K562 (cell line): ENCODE results near the gene FADS1. TPM values are rescaled to one million over a fixed set of nuclear protein-coding genes. Genes with fewer than 3 reads are reported as not detected.

Experiments used
- ARID1B ChIP-seq: fragments of 450-650 bp; IDR thresholded peaks from 2 replicates; pipeline ENCODE4 v1.6.1; 2016; ENCODE audit warnings: antibody characterized with exemption, mild to moderate bottlenecking, inconsistent platforms
- ATF4 ChIP-seq: fragments of 450-650 bp; formaldehyde crosslinking; IDR thresholded peaks from 2 replicates; pipeline ENCODE4 v1.4.0; 2022; ENCODE audit warnings: mild to moderate bottlenecking, moderate library complexity
- CBX5 ChIP-seq: IDR thresholded peaks from 2 replicates; pipeline ENCODE4 v1.6.1; 2014; ENCODE audit warnings: low read depth, borderline replicate concordance
- CREM ChIP-seq: IDR thresholded peaks from 2 replicates; pipeline ENCODE4 v1.6.1; 2014; ENCODE audit warnings: antibody characterized with exemption, low read depth
- ETS1 ChIP-seq: conservative IDR thresholded peaks from 2 replicates; pipeline ENCODE4 v1.6.1; 2011; ENCODE audit warnings: low read depth, mild to moderate bottlenecking, low read length; ENCODE audit not compliant: control insufficient read depth
- FOS ChIP-seq: IDR thresholded peaks from 3 replicates; pipeline ENCODE4 v1.6.1; 2011; ENCODE audit not compliant: insufficient read length; ENCODE audit errors: extremely low read depth
- FOSL1 ChIP-seq: fragments of 200-800 bp; sonication (Bioruptor generic); conservative IDR thresholded peaks from 2 replicates; pipeline ENCODE4 v1.6.1; 2016; ENCODE audit warnings: missing genetic modification characterization, missing compliant biosample characterization
- JUN ChIP-seq, 2 experiments: sonication (generic) in 1 of 2; formaldehyde crosslinking in 1 of 2; IDR thresholded peaks; 2 replicates each; pipeline versions ENCODE4 v1.6.1 to v1.8.0; 2012 to 2022; ENCODE audit warnings: borderline replicate concordance in 2 of 2, mild to moderate bottlenecking in 2 of 2, improper control_type of control experiment in 1 of 2, low read depth in 1 of 2, low read length in 1 of 2, missing genetic modification reagents in 1 of 2
- NEUROD1 ChIP-seq: fragments of 150-350 bp; IDR thresholded peaks from 2 replicates; pipeline ENCODE4 v1.6.1; 2014; ENCODE audit warnings: borderline replicate concordance, low read length, low read depth; ENCODE audit not compliant: partially characterized antibody
- NR2C2 ChIP-seq, 2 experiments: fragments of 200-800 bp in 1 of 2; sonication (Bioruptor generic) in 1 of 2; sonication (generic) in 1 of 2; formaldehyde crosslinking in 1 of 2; IDR thresholded peaks; 2 replicates each; pipeline versions ENCODE4 v1.6.1 to v1.8.0; 2016 to 2022; ENCODE audit warnings: mild to moderate bottlenecking in 1 of 2, missing compliant biosample characterization in 1 of 2, missing genetic modification characterization in 1 of 2, missing genetic modification reagents in 1 of 2
- SMARCA4 ChIP-seq: fragments of 450-650 bp; IDR thresholded peaks from 2 replicates; pipeline ENCODE4 v1.6.1; 2016
- SMARCC2 ChIP-seq: fragments of 450-650 bp; IDR thresholded peaks from 2 replicates; pipeline ENCODE4 v1.6.1; 2017; ENCODE audit warnings: antibody characterized with exemption, moderate library complexity, mild to moderate bottlenecking, low read depth
- SMARCE1 ChIP-seq: fragments of 450-650 bp; IDR thresholded peaks from 2 replicates; pipeline ENCODE4 v1.7.1; 2016; ENCODE audit warnings: mild to moderate bottlenecking
- VEZF1 ChIP-seq: fragments of 200-800 bp; sonication (Bioruptor generic); IDR thresholded peaks from 2 replicates; pipeline ENCODE4 v1.6.1; 2017; ENCODE audit warnings: missing genetic modification characterization, missing compliant biosample characterization
- ZBTB34 ChIP-seq: fragments of 250-450 bp; sonication (Bioruptor Pico); IDR thresholded peaks from 2 replicates; pipeline ENCODE4 v1.8.0; 2021; ENCODE audit warnings: mild to moderate bottlenecking, moderate library complexity
- ZNF592 ChIP-seq: fragments of 450-650 bp; IDR thresholded peaks from 2 replicates; pipeline ENCODE4 v1.6.1; 2017; ENCODE audit warnings: antibody characterized with exemption, mild to moderate bottlenecking
- polyA plus RNA-seq, 8 experiments: library from polyadenylated mRNA; depleted of rRNA in 4 of 8; stranded (reverse) in 5 of 8; unstranded in 3 of 8; fragments of >200 nt; fragmentation: Nextera tagmentation in 2 of 8; fragmentation: Illumina TruSeq in 1 of 8; extraction: Ambion mirVana in 2 of 8; extraction: Trizol in 1 of 8; gene quantifications; 2 replicates each; pipeline versions ENCODE4 v1.2.1 to v1.2.3, GENCODE V29; 2011 to 2014; ENCODE audit warnings: inconsistent platforms in 1 of 8, missing spikeins in 1 of 8
- total RNA-seq, 7 experiments: library from RNA; depleted of rRNA in 6 of 7; stranded (reverse); fragments of >200 nt in 6 of 7; fragmentation: Illumina TruSeq in 2 of 7; extraction: Trizol in 2 of 7; gene quantifications; 2 replicates each; pipeline versions ENCODE4 v1.2.1 to v1.2.3, GENCODE V29; 2011 to 2021; ENCODE audit warnings: low replicate concordance in 1 of 7

The FADS1 gene
- total and polyA plus RNA-seq, 9 of the 15 experiments (the other 6 are each of a cell fraction or from before 2014, with no cell fraction given): 110 to 864 (median 364) TPM

- TF ChIP-seq VEZF1 (CRISPR knock-in tag) (peak; percentile 43; the same call in 1 of the 2 replicates), ZNF592 (0 out of 2 replicates have a peak, but pooled peaks have one; percentile 48), ZBTB34 (no peak), FOSL1 (tag) (peak; percentile 80), SMARCC2 (no peak), ATF4 (CRISPR knock-in tag) (no peak), NEUROD1 (peak; percentile 12), ETS1 (no peak), NR2C2 (CRISPR knock-in tag; IDR thresholded peaks at IDR 0.05) (no peak), NR2C2 (tag; IDR thresholded peaks at IDR 0.05) (peak; percentile 42; the same call in 1 of the 2 replicates), CREM (no peak), ARID1B (no peak; the same call in 1 of the 2 replicates), JUN (IDR thresholded peaks at IDR 0.05; ENCODE audit: borderline replicate concordance, low read depth, low read length) (peak; percentile 64; the same call in 1 of the 2 replicates), JUN (CRISPR knock-in tag; IDR thresholded peaks at IDR 0.05; ENCODE audit: borderline replicate concordance) (no peak), FOS (peak; percentile 1), SMARCE1 (peak; percentile 17; the same call in 1 of the 2 replicates), SMARCA4 (0 out of 2 replicates have a peak, but pooled peaks have one; percentile 28), CBX5 (no peak)
Observed at GRCh38 chr11:61756452-61757212, 60.2 kb downstream of the FADS1 start (continued).
